Neutrophil (primary cell): ENCODE measurements around the gene CUEDC2.
A peak's percentile ranks its signal among the peaks of the same experiment; 100 is the strongest.

ENCODE experiments used
- H3K27ac ChIP-seq: fragments of 200-600 bp; sonication (generic); 2 replicates; pipeline ENCODE4 v1.5.1; 2016; ENCODE audit warnings: mild to moderate bottlenecking, moderate library complexity
- H3K27me3 ChIP-seq: fragments of 200-600 bp; sonication (generic); 2 replicates; pipeline ENCODE4 v1.6.0; 2016; ENCODE audit warnings: mild to moderate bottlenecking
- H3K36me3 ChIP-seq: fragments of 200-600 bp; sonication (generic); 2 replicates; pipeline ENCODE4 v1.5.1; 2017
- H3K4me1 ChIP-seq, 2 experiments: fragments of 200-600 bp in 1 of 2; sonication (generic) in 1 of 2; 1 replicate in 1 of 2; 2 replicates in 1 of 2; pipeline versions ENCODE4 v1.5.1 to v1.6.1; 2013 to 2016; ENCODE audit warnings: low read depth in 1 of 2, low read length in 1 of 2, mild to moderate bottlenecking in 1 of 2, moderate library complexity in 1 of 2; ENCODE audit not compliant: control insufficient read depth in 1 of 2, insufficient read depth in 1 of 2
- H3K4me3 ChIP-seq, 2 experiments: fragments of 200-600 bp in 1 of 2; sonication (generic) in 1 of 2; 1 replicate in 1 of 2; 2 replicates in 1 of 2; pipeline ENCODE4 v1.5.1; 2013 to 2016; ENCODE audit warnings: low read depth in 1 of 2, low read length in 1 of 2, mild to moderate bottlenecking in 1 of 2, moderate library complexity in 1 of 2
- H3K9me3 ChIP-seq: fragments of 200-600 bp; sonication (generic); 2 replicates; pipeline ENCODE4 v1.5.1; 2016
- CTCF ChIP-seq: fragments of 200-600 bp; sonication (generic); IDR thresholded peaks from 2 replicates; pipeline ENCODE4 v1.5.1; 2016; ENCODE audit warnings: antibody characterized with exemption

CUEDC2 gene

GRCh38 chr10:102435133-102435497, 2.7 kb upstream of the CUEDC2 start:
- Histone ChIP-seq H3K4me1 (peaks cover 38 to 39% of the 10 kb centered on the region in 2 experiments), H3K27me3 (no peaks in the 10 kb centered on the region), H3K9me3 (no peaks in the 10 kb centered on the region), H3K27ac (peak overlapping the region; percentile 44), H3K36me3 (no peaks in the 10 kb centered on the region), H3K4me3 (no peak overlapping the region)
- no peak for TF ChIP-seq CTCF

- H3K4me3 ChIP-seq = no peak overlapping the region
- H3K27ac ChIP-seq = no peak overlapping the region
- peaks cover 38 to 39% of the 10 kb centered on the region in 2 experiments for H3K4me1 ChIP-seq
- no peaks in the 10 kb centered on the region for H3K27me3 ChIP-seq
- H3K36me3 ChIP-seq = no peaks in the 10 kb centered on the region
- no peaks in the 10 kb centered on the region for H3K9me3 ChIP-seq
- no peak for TF ChIP-seq CTCF
These were observed 2.2 kb upstream of the CUEDC2 start for GRCh38 chr10:102434394-102435132.

- Histone ChIP-seq H3K27ac (peak overlapping the region; percentile 53), H3K9me3 (no peaks in the 10 kb centered on the region), H3K4me3 (peak overlapping the region; percentile 25 to 97), H3K27me3 (no peaks in the 10 kb centered on the region), H3K36me3 (no peaks in the 10 kb centered on the region), H3K4me1 (peaks cover 38 to 39% of the 10 kb centered on the region in 2 experiments)
- TF ChIP-seq CTCF = no peak
These were observed 1.3 kb upstream of the CUEDC2 start for GRCh38 chr10:102433619-102434046.

GRCh38 chr10:102431452-102432124, 786 bp downstream of the CUEDC2 start:
- peaks cover 38 to 39% of the 10 kb centered on the region in 2 experiments for H3K4me1 ChIP-seq
- TF ChIP-seq CTCF = no peak
- peak overlapping the region; percentile 78 to 97 for H3K4me3 ChIP-seq
- no peaks in the 10 kb centered on the region for H3K36me3 ChIP-seq
- H3K27ac ChIP-seq = peak overlapping the region; percentile 43
- H3K27me3 ChIP-seq = no peaks in the 10 kb centered on the region
- no peaks in the 10 kb centered on the region for H3K9me3 ChIP-seq

- Histone ChIP-seq H3K9me3 (no peaks in the 10 kb centered on the region), H3K27me3 (no peaks in the 10 kb centered on the region), H3K4me1 (peaks cover 27 to 28% of the 10 kb centered on the region in 2 experiments), H3K36me3 (peaks cover 6% of the 10 kb centered on the region), H3K4me3 (no peak overlapping the region), H3K27ac (no peak overlapping the region)
- TF ChIP-seq CTCF = no peak
These were observed 2.9 kb downstream of the CUEDC2 start for GRCh38 chr10:102429468-102429867.
